Caki2 (cell line): ENCODE results near the gene SURF1. TPM values are rescaled to one million over a fixed set of nuclear protein-coding genes. Genes with fewer than 3 reads are reported as not detected.
"Not testable (repeated sequence)": the region's sequence is repeated elsewhere in the genome, so short reads cannot be mapped to it uniquely, and the experiment has no call there.

Source experiments
- DNase-seq: peaks from one replicate; pipeline ENCODE4 v3.0.0-alpha.2; 2015; ENCODE audit warnings: low read depth
- in situ Hi-C: cut with HindIII; loops from 2 replicates; pipeline ENCODE4 v1.10.0; 2016; ENCODE audit warnings: low sequenced_read_pairs, low pct_unique_long_range_greater_than_20kb, mixed read lengths
- total RNA-seq: library from RNA; depleted of rRNA; stranded (reverse); fragments of >200 nt; shearing (Covaris generic); gene quantifications from 2 replicates; pipeline ENCODE4 v1.2.3, GENCODE V29; 2014; ENCODE audit warnings: low replicate concordance; rRNA removed

SURF1 gene
- total RNA-seq = 55.9 and 69.7 TPM in 2 replicates

DNA sequence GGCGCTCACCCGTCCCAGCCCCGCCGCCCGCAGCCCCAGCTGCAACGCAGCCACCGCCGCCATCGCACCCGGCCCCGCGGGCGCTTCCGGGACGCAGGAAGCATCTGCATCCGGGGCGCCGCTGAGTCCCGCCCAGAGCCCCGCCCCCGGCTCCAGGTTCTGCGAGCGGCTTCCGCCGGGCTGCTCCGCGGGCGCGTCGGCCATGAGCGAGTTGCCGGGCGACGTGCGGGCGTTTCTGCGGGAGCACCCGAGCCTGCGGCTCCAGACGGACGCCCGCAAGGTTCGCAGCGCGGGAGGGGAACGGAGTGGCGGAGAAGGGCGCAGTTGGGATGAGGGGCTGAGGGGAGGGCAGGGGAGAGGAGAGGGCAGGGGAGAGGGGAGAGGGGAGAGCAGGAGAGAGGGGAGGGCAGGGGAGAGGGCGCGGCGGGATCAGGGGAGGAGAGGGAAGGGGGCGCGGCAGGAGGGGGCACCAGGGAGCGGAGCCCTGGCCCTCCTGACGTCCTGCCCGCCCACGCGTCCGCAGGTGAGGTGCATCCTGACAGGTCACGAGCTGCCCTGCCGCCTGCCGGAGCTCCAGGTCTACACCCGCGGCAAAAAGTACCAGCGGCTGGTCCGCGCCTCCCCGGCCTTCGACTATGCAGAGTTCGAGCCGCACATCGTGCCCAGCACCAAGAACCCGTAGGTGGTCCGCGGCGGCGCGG, at the start of gene SURF1, which contains the start of gene SURF2:
TSS of gene SURF1 (minus strand) at position 97 of the 701 bp plus-strand sequence. CDS start at position 63, 34 bp downstream.
TSS of gene SURF2 (plus strand) at position 160 of the 701 bp plus-strand sequence. CDS start at position 203, 43 bp downstream.
- in situ Hi-C loops = no loop called here
- DNase-seq = peak; percentile 41

DNA sequence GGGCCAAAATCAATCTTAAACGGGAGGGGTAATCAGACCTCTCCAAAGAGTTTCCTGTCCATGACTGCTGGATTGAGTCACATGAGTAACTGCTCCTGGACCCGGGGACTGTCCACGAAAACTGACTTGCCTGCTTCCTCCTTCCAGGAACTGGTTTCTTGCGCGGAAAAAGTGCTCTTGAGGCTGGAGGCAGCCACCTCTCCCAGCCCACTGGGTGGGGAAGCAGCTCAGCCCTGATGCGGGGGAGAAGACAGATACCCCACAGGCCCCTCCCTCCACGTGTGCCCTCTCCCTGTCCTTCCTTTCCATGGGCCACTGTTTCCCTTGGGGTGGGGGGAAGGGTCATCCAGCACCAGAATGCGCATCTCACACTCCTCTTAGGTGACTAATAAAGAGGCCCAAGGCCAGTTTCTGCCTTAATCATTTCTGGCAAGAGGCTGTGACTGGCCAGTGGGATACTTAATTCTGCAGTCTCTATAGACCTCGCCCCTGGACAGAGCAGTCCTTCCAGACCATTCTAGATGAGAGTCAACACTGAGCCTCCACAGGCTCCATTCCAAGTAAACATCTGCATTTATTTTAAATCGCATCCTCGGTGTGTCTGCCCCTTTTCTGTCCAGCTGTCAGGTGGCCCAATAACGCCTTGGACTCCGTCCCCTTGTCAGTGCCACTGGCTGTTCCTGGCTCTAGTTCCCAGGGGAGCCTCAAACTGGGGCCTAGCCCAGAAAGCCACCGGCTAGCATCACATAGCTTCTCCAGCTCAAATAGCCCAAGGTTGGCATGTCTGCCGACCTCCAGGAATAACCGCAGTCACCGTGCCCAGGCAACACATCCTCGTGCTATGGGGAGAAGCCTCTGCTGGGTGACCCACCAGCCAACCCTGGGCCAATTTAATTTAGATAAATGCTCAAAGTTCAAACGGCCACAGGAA, 49.5 kb upstream of the SURF1 start:
- in situ Hi-C loops = no loop called here
- no peak for DNase-seq

GRCh38 chr9:133404454-133405002, 48.2 kb upstream of the SURF1 start:
- DNase-seq = no peak
- in situ Hi-C loops = no loop called here

- in situ Hi-C loops = no loop called here
- no peak for DNase-seq
Observed at GRCh38 chr9:133403766-133404453, 47.6 kb upstream of the SURF1 start.

- in situ Hi-C loops = no loop called here
- no peak for DNase-seq
Observed at GRCh38 chr9:133402689-133403088, 46.4 kb upstream of the SURF1 start.

DNA sequence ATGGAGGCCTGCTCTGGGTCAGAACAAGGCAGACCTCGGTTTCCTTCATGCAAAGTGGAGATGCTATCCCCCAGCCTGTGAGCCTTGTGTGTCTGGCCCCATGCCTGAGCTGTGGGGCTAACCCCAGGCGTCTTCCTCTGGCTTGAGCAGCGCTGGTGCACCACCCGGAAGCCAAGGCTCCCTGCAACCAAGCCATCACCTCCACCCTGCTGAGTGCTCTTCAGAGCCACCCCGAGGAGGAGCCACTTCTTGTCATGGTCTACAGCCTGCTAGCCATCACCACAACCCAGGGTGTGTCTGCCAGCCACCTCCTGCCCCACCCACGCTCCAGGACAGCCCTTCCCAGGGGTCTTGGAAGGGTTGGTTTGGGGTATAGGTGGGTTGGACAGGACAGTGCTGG, 45.3 kb upstream of the SURF1 start:
- in situ Hi-C loops = no loop called here
- DNase-seq = no peak

DNA sequence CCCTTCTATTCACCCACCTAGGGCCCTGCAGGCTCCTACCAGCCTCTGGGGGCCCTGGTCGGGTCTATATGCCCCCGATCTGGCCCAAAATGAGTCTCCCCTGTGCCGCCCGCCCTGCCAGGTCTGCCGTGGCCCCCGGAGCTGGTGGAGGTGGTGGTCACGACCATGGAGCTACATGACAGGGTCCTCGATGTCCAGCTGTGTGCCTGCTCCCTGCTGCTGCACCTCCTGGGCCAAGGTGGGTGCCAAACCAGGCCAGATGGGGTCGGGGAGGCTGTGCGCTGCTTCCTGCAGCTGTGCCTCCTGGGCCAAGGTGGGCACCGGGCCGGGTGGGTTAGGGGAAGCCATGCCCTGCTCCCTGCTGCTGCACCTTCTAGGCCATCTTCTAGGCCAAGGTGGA, 44.0 kb upstream of the SURF1 start:
- in situ Hi-C loops = no loop called here
- no peak for DNase-seq

DNA sequence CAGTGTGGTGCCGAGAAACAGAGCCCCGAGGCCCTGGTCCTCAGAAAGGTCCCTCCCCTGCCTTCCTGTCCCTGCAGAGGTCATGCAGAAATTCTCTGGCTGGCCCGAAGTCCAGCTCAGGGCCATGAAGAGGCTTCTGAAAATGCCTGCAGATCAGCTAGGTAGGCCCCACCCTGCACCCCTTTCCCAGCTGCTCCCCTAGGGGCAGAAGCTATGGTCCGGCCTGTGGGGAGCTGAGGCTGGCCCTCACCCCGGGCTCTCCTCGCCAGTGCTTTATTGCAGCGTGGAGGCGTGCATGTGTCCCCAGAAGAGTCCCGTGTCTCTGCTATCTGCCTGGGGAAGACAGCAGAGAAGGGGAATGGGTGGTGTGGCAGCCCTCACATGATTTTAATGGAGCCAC, 41.6 kb upstream of the SURF1 start:
- in situ Hi-C loops = no loop called here
- DNase-seq = no peak

- in situ Hi-C loops = no loop called here
- no peak for DNase-seq
Observed at GRCh38 chr9:133397370-133397769, 41.1 kb upstream of the SURF1 start.

DNA sequence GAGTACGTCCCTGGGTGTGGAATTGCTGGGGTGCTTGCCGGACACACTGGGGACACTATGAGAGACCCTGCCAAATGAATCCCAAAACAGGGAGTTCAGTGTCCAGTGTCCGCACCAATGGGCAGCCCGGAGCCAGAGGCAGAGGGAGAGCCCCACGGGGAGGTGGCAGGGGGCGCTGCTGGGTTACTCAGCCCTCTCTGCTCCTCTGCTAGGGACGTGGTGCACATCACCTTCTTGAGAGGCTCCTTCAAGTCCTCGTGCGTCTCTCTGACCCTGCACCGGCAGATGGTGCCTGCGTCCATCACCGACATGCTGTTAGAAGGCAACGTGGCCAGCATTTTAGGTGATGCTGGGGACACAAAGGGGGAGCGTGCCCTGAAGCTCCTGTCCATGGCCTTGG, 40.7 kb upstream of the SURF1 start:
- in situ Hi-C loops = no loop called here
- no peak for DNase-seq

DNA sequence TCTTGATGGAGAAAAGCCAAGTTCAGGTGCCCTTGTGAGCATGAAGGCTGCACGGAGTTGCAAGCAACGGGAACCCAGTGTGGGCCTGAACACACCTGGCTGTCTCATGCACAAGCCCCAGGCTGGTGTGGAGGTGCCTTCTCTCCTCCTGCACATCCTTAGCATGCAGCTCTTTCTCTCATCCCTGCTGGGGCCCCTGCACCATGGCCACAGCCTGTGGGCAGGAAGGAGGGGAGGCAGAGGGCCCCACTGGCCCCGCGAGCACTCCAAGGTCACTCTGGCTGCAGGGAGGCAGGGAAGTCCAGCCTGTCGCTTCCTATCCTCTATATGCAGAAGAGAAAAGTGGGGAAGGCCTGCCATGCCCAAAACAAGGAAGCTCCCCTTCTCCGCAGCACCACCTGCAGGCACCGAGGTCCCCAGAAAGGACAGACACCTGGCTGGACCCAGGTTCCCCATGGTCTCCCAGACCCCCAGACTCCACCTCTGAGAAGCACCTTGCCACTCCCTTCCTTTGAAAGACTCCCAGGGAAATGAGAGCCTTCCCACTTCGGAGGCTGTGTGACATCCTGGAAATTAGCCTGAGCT, 38.5 kb upstream of the SURF1 start:
- DNase-seq = no peak
- in situ Hi-C loops = no loop called here

DNA sequence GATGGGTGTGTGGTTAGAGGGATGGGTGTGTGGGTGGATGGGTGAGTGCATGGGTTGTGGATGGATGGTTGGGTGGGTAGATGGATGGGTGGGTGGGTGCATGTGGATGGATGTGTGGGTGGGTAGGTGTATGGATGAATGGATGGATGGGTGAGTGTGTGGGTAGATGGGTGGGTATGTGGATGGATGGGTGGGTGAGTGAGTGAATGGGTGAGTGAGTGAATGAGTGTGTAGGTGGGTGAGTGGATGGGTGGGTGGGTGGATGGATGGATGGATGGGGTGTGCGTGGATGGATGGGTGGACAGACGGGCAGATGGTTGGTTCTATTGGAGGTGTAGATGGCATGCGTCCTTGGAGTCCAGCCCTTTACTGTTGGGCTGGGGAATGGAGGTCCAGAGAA, 37.1 kb upstream of the SURF1 start:
- DNase-seq = no peak
- in situ Hi-C loops = no loop called here

DNA sequence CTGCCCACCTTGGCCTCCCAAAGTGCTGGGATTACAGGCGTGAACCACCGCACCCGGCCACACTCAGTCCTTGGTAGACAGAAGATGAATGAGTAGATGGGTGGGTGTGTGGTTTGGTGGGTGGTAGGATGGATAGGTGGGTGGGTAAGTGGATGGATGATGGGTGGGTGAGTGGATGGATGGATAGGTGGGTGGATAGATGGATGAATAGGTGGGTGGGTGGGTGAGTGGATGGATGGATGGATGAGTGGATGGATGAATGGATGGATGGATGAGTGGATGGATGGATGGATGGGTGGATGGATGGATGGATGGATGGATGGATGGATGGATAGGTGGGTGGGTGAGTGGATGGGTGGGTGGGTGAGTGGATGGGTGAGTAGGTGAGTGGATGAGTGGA, 36.0 kb upstream of the SURF1 start:
- in situ Hi-C loops, DNase-seq: not testable (repeated sequence)

DNA sequence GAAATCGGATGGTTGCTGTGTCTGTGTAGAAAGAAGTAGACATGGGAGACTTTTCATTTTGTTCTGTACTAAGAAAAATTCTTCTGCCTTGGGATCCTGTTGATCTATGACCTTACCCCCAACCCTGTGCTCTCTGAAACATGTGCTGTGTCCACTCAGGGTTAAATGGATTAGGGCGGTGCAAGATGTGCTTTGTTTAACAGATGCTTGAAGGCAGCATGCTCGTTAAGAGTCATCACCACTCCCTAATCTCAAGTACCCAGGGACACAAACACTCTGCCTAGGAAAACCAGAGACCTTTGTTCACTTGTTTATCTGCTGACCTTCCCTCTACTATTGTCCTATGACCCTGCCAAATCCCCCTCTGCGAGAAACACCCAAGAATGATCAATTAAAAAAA, 35.2 kb upstream of the SURF1 start:
- DNase-seq, in situ Hi-C loops: not testable (repeated sequence)

GRCh38 chr9:133390713-133391112, 34.4 kb upstream of the SURF1 start:
- no peak for DNase-seq
- in situ Hi-C loops = no loop called here

GRCh38 chr9:133389562-133389961, 33.3 kb upstream of the SURF1 start:
- DNase-seq = no peak
- in situ Hi-C loops = no loop called here

- no peak for DNase-seq
- in situ Hi-C loops = no loop called here
Observed at GRCh38 chr9:133389025-133389557, 32.8 kb upstream of the SURF1 start.

GRCh38 chr9:133387680-133388079, 31.4 kb upstream of the SURF1 start:
- DNase-seq = no peak
- in situ Hi-C loops = no loop called here
